ENCODE data around the gene PLD1.

DNA sequence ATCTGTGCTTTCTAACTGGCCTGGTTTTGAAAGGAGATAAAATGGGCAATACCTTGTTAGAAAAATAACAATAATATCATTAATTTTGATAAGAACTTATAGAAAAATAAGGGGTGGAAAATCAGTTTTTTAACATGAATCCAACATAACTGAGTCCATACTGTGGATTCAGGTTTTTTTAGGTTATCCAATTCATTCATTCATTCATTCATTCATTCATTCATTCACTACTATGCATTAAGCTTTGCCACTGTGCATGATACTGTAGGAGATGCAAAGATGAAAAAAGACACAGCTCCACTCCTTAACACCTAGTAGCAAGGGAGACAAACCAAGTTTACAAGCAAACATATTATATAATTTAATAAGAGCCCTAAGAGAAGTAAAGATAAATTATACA is 253.1 kb downstream of the PLD1 start:
- TF ChIP-seq, protein P1, sequence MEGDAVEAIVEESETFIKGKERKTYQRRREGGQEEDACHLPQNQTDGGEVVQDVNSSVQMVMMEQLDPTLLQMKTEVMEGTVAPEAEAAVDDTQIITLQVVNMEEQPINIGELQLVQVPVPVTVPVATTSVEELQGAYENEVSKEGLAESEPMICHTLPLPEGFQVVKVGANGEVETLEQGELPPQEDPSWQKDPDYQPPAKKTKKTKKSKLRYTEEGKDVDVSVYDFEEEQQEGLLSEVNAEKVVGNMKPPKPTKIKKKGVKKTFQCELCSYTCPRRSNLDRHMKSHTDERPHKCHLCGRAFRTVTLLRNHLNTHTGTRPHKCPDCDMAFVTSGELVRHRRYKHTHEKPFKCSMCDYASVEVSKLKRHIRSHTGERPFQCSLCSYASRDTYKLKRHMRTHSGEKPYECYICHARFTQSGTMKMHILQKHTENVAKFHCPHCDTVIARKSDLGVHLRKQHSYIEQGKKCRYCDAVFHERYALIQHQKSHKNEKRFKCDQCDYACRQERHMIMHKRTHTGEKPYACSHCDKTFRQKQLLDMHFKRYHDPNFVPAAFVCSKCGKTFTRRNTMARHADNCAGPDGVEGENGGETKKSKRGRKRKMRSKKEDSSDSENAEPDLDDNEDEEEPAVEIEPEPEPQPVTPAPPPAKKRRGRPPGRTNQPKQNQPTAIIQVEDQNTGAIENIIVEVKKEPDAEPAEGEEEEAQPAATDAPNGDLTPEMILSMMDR (IDR thresholded peaks at IDR 0.05), result no peak
- TF ChIP-seq POLR2A (IDR thresholded peaks at IDR 0.05), result no peak
- TF ChIP-seq EP300 (IDR thresholded peaks at IDR 0.05), result no peak

Measured in tibial nerve (tissue), 4 donors.